ENCODE measurements around the gene APOL6.

Gene APOL6

GRCh38 chr22:35631597-35631996 is 16.6 kb upstream of the APOL6 start:
- Histone ChIP-seq H3K36me3 (ENCODE audit: control insufficient read depth, insufficient read depth, low read length) (no peaks in the 10 kb centered on the region), H3K9me3 (ENCODE audit: control insufficient read depth, low read length) (no peaks in the 10 kb centered on the region), H3K4me1 (ENCODE audit: control insufficient read depth, insufficient read depth, low read length) (peaks cover 6% of the 10 kb centered on the region), H3K27me3 (ENCODE audit: control insufficient read depth, insufficient read depth, low read length) (no peaks in the 10 kb centered on the region), H3K4me3 (ENCODE audit: low read length) (no peak overlapping the region), H3K9ac (ENCODE audit: low read length) (no peak overlapping the region)

DNA sequence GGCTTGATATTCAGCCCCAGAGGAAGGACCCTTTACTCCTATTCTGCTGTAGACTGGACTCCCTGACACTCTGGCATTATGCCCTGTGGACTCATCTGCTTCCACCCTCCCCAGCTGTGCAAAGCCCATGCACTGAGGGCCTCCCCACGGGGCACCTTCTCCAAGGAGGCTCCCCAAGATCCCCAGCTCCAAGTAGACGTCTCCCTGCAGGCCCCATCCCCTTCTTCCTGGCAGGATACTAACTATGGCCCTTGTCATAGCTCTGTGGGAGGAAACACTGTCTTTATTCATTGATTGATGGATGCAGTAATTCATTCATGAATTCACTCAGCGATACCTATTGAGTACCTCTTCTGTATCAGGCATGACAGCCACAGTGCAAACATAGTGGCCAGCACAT is 15.3 kb upstream of the APOL6 start:
- Histone ChIP-seq H3K4me1 (ENCODE audit: control insufficient read depth, insufficient read depth, low read length) (no peaks in the 10 kb centered on the region), H3K9ac (ENCODE audit: low read length) (no peak overlapping the region), H3K27me3 (ENCODE audit: control insufficient read depth, insufficient read depth, low read length) (no peaks in the 10 kb centered on the region), H3K36me3 (ENCODE audit: control insufficient read depth, insufficient read depth, low read length) (no peaks in the 10 kb centered on the region), H3K4me3 (ENCODE audit: low read length) (no peak overlapping the region), H3K9me3 (ENCODE audit: control insufficient read depth, low read length) (no peaks in the 10 kb centered on the region)

DNA sequence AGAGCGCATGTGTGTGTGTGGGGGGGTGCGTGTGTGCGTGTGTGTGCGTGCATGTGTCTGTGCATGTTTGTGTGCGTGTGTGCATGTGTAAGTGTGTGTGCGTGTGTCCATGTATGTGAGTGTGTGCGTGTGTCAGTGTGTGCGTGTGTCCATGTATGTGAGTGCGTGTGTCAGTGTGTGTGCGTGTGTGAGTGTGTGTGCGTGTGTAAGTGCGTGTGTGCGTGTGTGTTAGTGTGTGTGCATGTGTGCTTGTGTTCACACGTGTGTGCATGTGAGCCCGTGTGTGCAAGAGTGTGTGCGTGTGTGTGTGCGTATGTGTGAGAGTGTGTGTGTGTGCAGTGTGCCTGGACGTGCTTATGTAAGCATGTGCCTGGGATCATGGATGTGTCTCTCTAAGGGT is 14.7 kb upstream of the APOL6 start:
- Histone ChIP-seq H3K36me3 (ENCODE audit: control insufficient read depth, insufficient read depth, low read length) (no peaks in the 10 kb centered on the region), H3K4me3 (ENCODE audit: low read length) (no peak overlapping the region), H3K9me3 (ENCODE audit: control insufficient read depth, low read length) (no peaks in the 10 kb centered on the region), H3K4me1 (ENCODE audit: control insufficient read depth, insufficient read depth, low read length) (no peaks in the 10 kb centered on the region), H3K9ac (ENCODE audit: low read length) (no peak overlapping the region), H3K27me3 (ENCODE audit: control insufficient read depth, insufficient read depth, low read length) (no peaks in the 10 kb centered on the region)

DNA sequence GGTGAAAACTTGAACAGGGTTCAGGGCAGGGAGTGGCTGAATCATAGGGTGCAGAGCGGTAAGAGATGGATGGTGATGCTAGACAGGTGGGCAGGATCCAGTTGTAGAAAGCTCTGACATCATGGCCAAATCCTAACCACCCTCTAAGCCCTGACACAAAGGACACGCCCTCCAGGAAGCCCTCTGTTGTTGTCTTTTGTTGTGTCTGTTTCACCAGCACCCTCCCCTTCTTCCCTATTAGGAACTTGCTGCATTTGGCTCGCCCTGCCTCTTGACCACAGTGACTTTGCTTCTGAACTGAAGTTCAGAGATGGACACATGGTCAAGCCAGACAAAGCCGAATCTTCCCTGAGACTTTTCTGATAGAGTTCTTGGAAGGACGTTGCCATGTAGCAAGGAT is 14.2 kb upstream of the APOL6 start:
- no peak overlapping the region for H3K9ac ChIP-seq (ENCODE audit: low read length)
- H3K36me3 ChIP-seq (ENCODE audit: control insufficient read depth, insufficient read depth, low read length) = no peaks in the 10 kb centered on the region
- no peaks in the 10 kb centered on the region for H3K27me3 ChIP-seq (ENCODE audit: control insufficient read depth, insufficient read depth, low read length)
- H3K9me3 ChIP-seq (ENCODE audit: control insufficient read depth, low read length) = no peaks in the 10 kb centered on the region
- H3K4me1 ChIP-seq (ENCODE audit: control insufficient read depth, insufficient read depth, low read length) = no peaks in the 10 kb centered on the region
- no peak overlapping the region for H3K4me3 ChIP-seq (ENCODE audit: low read length)

GRCh38 chr22:35634943-35635540 is 13.2 kb upstream of the APOL6 start:
- no peak overlapping the region for H3K9ac ChIP-seq (ENCODE audit: low read length)
- H3K36me3 ChIP-seq (ENCODE audit: control insufficient read depth, insufficient read depth, low read length) = no peaks in the 10 kb centered on the region
- no peaks in the 10 kb centered on the region for H3K27me3 ChIP-seq (ENCODE audit: control insufficient read depth, insufficient read depth, low read length)
- no peak overlapping the region for H3K4me3 ChIP-seq (ENCODE audit: low read length)
- no peaks in the 10 kb centered on the region for H3K9me3 ChIP-seq (ENCODE audit: control insufficient read depth, low read length)
- H3K4me1 ChIP-seq (ENCODE audit: control insufficient read depth, insufficient read depth, low read length) = no peaks in the 10 kb centered on the region

DNA sequence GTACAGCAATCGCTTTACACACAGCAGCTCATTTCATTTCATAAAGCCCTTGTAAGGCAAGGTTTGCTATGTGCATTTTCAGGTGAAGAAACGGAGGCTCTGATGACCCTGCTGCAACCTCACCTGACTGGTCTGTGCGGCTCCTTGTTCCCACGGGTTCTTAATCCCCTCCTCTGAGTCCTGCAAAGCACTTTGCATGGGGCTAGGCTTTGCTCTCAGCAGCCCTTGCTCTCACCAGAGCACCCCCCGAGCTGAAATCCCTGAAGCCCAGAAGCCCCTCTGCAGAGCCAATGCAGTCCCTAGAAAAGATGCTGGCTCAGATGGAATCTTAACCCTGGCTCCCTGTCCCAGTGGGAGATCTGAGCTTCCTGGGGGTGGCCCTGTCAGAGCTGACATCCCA is 11.0 kb upstream of the APOL6 start:
- no peaks in the 10 kb centered on the region for H3K4me1 ChIP-seq (ENCODE audit: control insufficient read depth, insufficient read depth, low read length)
- no peaks in the 10 kb centered on the region for H3K9me3 ChIP-seq (ENCODE audit: control insufficient read depth, low read length)
- no peak overlapping the region for H3K4me3 ChIP-seq (ENCODE audit: low read length)
- H3K27me3 ChIP-seq (ENCODE audit: control insufficient read depth, insufficient read depth, low read length) = no peaks in the 10 kb centered on the region
- H3K36me3 ChIP-seq (ENCODE audit: control insufficient read depth, insufficient read depth, low read length) = no peaks in the 10 kb centered on the region
- H3K9ac ChIP-seq (ENCODE audit: low read length) = no peak overlapping the region

DNA sequence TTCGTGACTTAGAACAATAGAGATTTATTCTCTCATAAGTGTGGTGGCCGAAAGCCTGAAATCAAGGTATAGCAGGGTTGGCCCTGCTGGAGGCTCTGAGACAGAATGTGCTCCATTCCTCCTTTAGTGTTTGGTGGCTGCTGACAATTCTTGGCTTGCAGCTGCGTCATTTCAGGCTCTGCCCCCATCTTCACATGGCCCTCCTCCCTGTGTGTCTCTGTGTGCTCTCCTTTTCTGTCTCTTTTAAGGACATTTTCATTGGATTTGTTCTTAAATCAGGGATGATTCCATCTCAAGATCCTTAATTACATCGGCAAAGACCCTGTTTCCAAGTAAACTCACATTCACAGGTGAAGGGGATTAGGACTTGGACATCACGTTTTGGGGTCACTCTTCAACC is 10.2 kb upstream of the APOL6 start:
- no peaks in the 10 kb centered on the region for H3K9me3 ChIP-seq (ENCODE audit: control insufficient read depth, low read length)
- H3K4me3 ChIP-seq (ENCODE audit: low read length) = no peak overlapping the region
- no peaks in the 10 kb centered on the region for H3K27me3 ChIP-seq (ENCODE audit: control insufficient read depth, insufficient read depth, low read length)
- H3K9ac ChIP-seq (ENCODE audit: low read length) = no peak overlapping the region
- no peaks in the 10 kb centered on the region for H3K36me3 ChIP-seq (ENCODE audit: control insufficient read depth, insufficient read depth, low read length)
- no peaks in the 10 kb centered on the region for H3K4me1 ChIP-seq (ENCODE audit: control insufficient read depth, insufficient read depth, low read length)

DNA sequence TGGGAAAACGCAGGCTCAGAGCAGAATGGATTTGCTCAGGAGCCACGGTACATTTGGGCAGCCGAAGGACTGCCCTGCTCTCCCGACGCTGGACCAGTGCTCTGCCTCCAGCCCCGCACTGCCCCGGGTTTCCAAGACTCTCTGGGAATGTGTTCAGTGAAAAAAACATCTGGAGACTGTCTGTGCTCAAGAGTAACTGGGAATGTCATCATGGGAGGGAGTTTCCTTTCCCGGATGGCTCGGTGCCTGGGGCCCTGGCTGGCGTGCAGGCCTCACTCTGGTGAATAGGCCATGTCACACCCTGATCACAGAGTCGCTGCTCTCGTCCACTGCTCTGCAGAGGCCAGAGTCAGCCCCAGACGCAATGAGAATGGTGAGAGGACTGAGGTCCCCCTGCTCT is 9.8 kb upstream of the APOL6 start:
- Histone ChIP-seq H3K4me1 (ENCODE audit: control insufficient read depth, insufficient read depth, low read length) (no peaks in the 10 kb centered on the region), H3K9ac (ENCODE audit: low read length) (no peak overlapping the region), H3K4me3 (ENCODE audit: low read length) (no peak overlapping the region), H3K9me3 (ENCODE audit: control insufficient read depth, low read length) (no peaks in the 10 kb centered on the region), H3K27me3 (ENCODE audit: control insufficient read depth, insufficient read depth, low read length) (no peaks in the 10 kb centered on the region), H3K36me3 (ENCODE audit: control insufficient read depth, insufficient read depth, low read length) (no peaks in the 10 kb centered on the region)

DNA sequence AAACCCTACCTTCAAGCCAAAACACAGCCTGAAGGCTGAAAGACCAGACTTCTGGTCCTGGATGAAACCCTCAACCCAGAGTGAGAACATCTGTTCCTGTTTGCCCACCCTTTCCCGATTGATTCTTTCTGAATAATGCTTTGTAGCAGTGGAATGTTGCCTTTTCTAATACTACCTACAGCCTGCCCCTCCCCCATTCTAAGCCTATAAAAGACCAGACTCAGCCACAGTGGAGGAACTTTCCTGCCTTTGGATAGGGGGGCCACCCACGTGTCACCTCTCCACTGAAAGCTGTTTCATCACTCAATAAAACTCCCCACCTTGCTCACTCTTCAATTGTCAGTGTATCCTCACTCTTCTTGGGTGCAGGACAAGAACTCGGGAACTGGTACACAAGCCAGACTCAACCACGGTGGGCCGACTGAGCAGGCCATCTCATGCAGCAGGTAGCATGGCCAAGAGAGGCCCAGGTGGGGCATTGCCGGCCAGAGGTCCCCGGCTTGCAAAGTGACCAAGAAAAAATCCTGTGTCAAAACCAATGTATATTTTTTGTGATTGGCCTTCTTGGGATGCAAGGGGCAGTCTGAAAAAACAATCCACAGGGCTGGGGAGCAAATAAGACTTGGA is 6.6 kb upstream of the APOL6 start:
- H3K36me3 ChIP-seq (ENCODE audit: control insufficient read depth, insufficient read depth, low read length) = no peaks in the 10 kb centered on the region
- H3K9ac ChIP-seq (ENCODE audit: low read length) = no peak overlapping the region
- no peaks in the 10 kb centered on the region for H3K9me3 ChIP-seq (ENCODE audit: control insufficient read depth, low read length)
- H3K27me3 ChIP-seq (ENCODE audit: control insufficient read depth, insufficient read depth, low read length) = no peaks in the 10 kb centered on the region
- H3K4me3 ChIP-seq (ENCODE audit: low read length) = no peak overlapping the region
- no peaks in the 10 kb centered on the region for H3K4me1 ChIP-seq (ENCODE audit: control insufficient read depth, insufficient read depth, low read length)

DNA sequence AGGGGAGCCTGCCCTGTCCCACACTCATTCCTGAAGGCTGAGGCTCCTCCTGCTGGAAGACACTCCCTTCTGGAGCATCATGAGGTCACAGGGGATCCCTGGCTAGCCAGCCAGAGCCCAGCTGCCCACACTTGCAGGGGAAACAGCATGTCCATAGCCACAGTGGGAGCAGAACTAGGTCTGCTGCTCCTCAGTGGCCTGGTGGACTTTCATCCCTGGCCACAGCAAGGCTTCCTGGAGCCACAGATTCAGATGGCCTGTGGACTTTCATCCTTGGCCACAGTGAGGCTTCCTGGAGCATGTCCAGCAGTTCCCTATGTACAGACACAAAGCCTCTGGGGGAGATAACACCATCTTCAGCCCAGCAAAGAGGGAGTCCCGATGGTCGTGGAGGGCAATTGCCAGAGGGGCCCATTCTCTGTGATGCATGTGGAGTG is 5.9 kb upstream of the APOL6 start:
- Histone ChIP-seq H3K27me3 (ENCODE audit: control insufficient read depth, insufficient read depth, low read length) (no peaks in the 10 kb centered on the region), H3K9me3 (ENCODE audit: control insufficient read depth, low read length) (no peaks in the 10 kb centered on the region), H3K4me3 (ENCODE audit: low read length) (no peak overlapping the region), H3K4me1 (ENCODE audit: control insufficient read depth, insufficient read depth, low read length) (no peaks in the 10 kb centered on the region), H3K36me3 (ENCODE audit: control insufficient read depth, insufficient read depth, low read length) (no peaks in the 10 kb centered on the region), H3K9ac (ENCODE audit: low read length) (no peak overlapping the region)

- Histone ChIP-seq H3K36me3 (ENCODE audit: control insufficient read depth, insufficient read depth, low read length) (no peaks in the 10 kb centered on the region), H3K27me3 (ENCODE audit: control insufficient read depth, insufficient read depth, low read length) (no peaks in the 10 kb centered on the region)
Measured at GRCh38 chr22:35643991-35644390, 4.3 kb upstream of the APOL6 start.

DNA sequence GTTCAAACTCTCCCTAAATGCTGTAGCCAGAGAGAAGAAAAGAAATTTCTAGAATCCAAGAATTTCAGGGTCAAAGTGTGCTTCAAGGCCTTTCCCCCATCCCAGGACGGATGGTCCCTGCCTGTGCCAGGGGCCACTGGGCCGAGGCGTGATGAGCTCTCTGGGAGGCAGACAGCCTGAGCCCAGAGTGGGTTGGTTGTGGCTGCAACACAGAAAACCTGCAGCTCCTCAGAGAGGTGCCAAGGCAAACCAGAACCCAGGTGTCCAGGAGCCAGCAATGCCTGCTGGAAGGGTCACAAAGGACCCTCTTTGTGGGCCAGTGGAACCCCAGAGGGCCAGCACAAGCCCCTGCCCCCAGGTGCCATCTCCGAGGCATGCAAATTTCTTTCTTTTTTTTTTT is 2.6 kb upstream of the APOL6 start:
- H3K4me1 ChIP-seq (ENCODE audit: control insufficient read depth, insufficient read depth, low read length) = peaks cover 8% of the 10 kb centered on the region
- no peak overlapping the region for H3K4me3 ChIP-seq (ENCODE audit: low read length)
- H3K36me3 ChIP-seq (ENCODE audit: control insufficient read depth, insufficient read depth, low read length) = no peaks in the 10 kb centered on the region
- no peaks in the 10 kb centered on the region for H3K27me3 ChIP-seq (ENCODE audit: control insufficient read depth, insufficient read depth, low read length)
- H3K9ac ChIP-seq (ENCODE audit: low read length) = no peak overlapping the region
- no peaks in the 10 kb centered on the region for H3K9me3 ChIP-seq (ENCODE audit: control insufficient read depth, low read length)

More at GRCh38 chr22:35643991-35644390, 4.3 kb upstream of the APOL6 start:
- Histone ChIP-seq H3K4me3 (ENCODE audit: low read length) (no peak overlapping the region), H3K9me3 (ENCODE audit: control insufficient read depth, low read length) (no peaks in the 10 kb centered on the region), H3K9ac (ENCODE audit: low read length) (no peak overlapping the region), H3K4me1 (ENCODE audit: control insufficient read depth, insufficient read depth, low read length) (no peaks in the 10 kb centered on the region)
